Upper lobe of left lung (tissue), 4 donors: Measurements from ENCODE around the gene GMPPB.
"Not testable (repeated sequence)": the region's sequence is repeated elsewhere in the genome, so short reads cannot be mapped to it uniquely, and the experiment has no call there.

Source experiments
- CTCF ChIP-seq, 6 experiments: fragments of 450-650 bp in 4 of 6; fragments of 200-600 bp in 2 of 6; sonication (generic) in 2 of 6; IDR thresholded peaks; one replicate each; pipeline ENCODE4 v1.5.1; 2016 to 2019; ENCODE audit warnings: antibody characterized with exemption in 6 of 6
- POLR2AphosphoS5 ChIP-seq, 2 donors: sonication (generic); formaldehyde crosslinking; IDR thresholded peaks; one replicate each; pipeline ENCODE4 v1.5.1; 2017; ENCODE audit warnings: antibody characterized with exemption in 2 of 2

GRCh38 chr3:49686346-49686745 is 37.4 kb downstream of the GMPPB start:
- not testable (repeated sequence) for TF ChIP-seq CTCF, POLR2AphosphoS5 (IDR thresholded peaks at IDR 0.05)
